ENCODE data around the gene HOXA7. TPM values are rescaled to one million over a fixed set of nuclear protein-coding genes. Genes with fewer than 3 reads are reported as not detected.

HOXA7 gene
- total RNA-seq, 2 experiments from 2014 or later: not detected

- intact Hi-C loops (cut with micrococcal nuclease): no loop called here
- Mint-ChIP-seq H3K27ac (no peak within 1 kb of the TSS), H3K4me3 (peak within 1 kb of the TSS; percentile 60), H3K9me3 (no peaks in the 10 kb centered on the region), H3K36me3 (ENCODE audit: low read depth) (peaks cover 3% of the 10 kb centered on the region), H3K4me1 (ENCODE audit: low read depth) (peaks cover 14% of the 10 kb centered on the region), H3K27me3 (peaks cover 29% of the 10 kb centered on the region)
- ChIA-PET CTCF (interaction anchor here (1.2 to 1.4 kb wide), 2 partner anchors 13 to 20 kb away, joined by 3 to 5 read pairs; partner anchors contain the start of gene HOXA5), POLR2A (no interaction called here)
- no peak for TF ChIP-seq CTCF (IDR thresholded peaks at IDR 0.05)
- ATAC-seq (peak; percentile 89), DNase-seq (peak; percentile 69)
Observed at GRCh38 chr7:27130540-27131389, 25.7 kb downstream of the HOXA7 start, which contains the start of gene HOXA4. Gene HOXA4 (minus strand): TSS chr7:27130757. CDS start chr7:27130733, 24 bp downstream.

- CTCF ChIA-PET: interaction anchor here (1.4 kb wide), 1 partner anchor 14 kb away, joined by 5 read pairs; the partner anchor contains the start of gene HOXA5
- TF ChIP-seq CTCF (IDR thresholded peaks at IDR 0.05): no peak
- ATAC-seq (peak; percentile 15), DNase-seq (no peak)
- POLR2A ChIA-PET: no interaction called here
- no peaks in the 10 kb centered on the region for H3K9me3 Mint-ChIP-seq
- H3K36me3 Mint-ChIP-seq (ENCODE audit: low read depth): peaks cover 3% of the 10 kb centered on the region
- no peak overlapping the region for H3K27ac Mint-ChIP-seq
- H3K4me3 Mint-ChIP-seq: no peak overlapping the region
- peaks cover 29% of the 10 kb centered on the region for H3K27me3 Mint-ChIP-seq
- H3K4me1 Mint-ChIP-seq (ENCODE audit: low read depth): peaks cover 12% of the 10 kb centered on the region
- intact Hi-C loops (cut with micrococcal nuclease): no loop called here
Observed at GRCh38 chr7:27129729-27130539, 26.5 kb downstream of the HOXA7 start.

GRCh38 chr7:27128776-27129728 lies 27.4 kb downstream of the HOXA7 start:
- POLR2A ChIA-PET: no interaction called here
- intact Hi-C loops (cut with micrococcal nuclease): no loop called here
- no peaks in the 10 kb centered on the region for H3K9me3 Mint-ChIP-seq
- TF ChIP-seq CTCF (IDR thresholded peaks at IDR 0.05): no peak
- H3K4me3 Mint-ChIP-seq: no peak overlapping the region
- no peak for ATAC-seq
- CTCF ChIA-PET: interaction anchor here (1.1 to 1.9 kb wide), 3 partner anchors 21 to 50 kb away, joined by 3 to 5 read pairs (median 3); no protein-coding TSS in a partner anchor
- H3K27ac Mint-ChIP-seq: no peak overlapping the region
- DNase-seq: no peak
- H3K27me3 Mint-ChIP-seq: peaks cover 26% of the 10 kb centered on the region
- peaks cover 3% of the 10 kb centered on the region for H3K36me3 Mint-ChIP-seq (ENCODE audit: low read depth)
- peaks cover 3% of the 10 kb centered on the region for H3K4me1 Mint-ChIP-seq (ENCODE audit: low read depth)

GRCh38 chr7:27128034-27128433 lies 28.4 kb downstream of the HOXA7 start:
- no peak for TF ChIP-seq CTCF (IDR thresholded peaks at IDR 0.05)
- ATAC-seq (no peak), DNase-seq (no peak)
- Mint-ChIP-seq H3K4me1 (ENCODE audit: low read depth) (no peaks in the 10 kb centered on the region), H3K4me3 (no peak overlapping the region), H3K36me3 (ENCODE audit: low read depth) (peaks cover 3% of the 10 kb centered on the region), H3K27ac (no peak overlapping the region), H3K9me3 (no peaks in the 10 kb centered on the region), H3K27me3 (peaks cover 23% of the 10 kb centered on the region)
- intact Hi-C loops (cut with micrococcal nuclease): no loop called here
- ChIA-PET POLR2A (no interaction called here), CTCF (interaction anchor here (1.1 to 1.9 kb wide), 3 partner anchors 22 to 51 kb away, joined by 3 to 5 read pairs (median 3); no protein-coding TSS in a partner anchor)

Measured in activated CD8-positive, alpha-beta T cell treated with anti-CD3 and anti-CD28 coated beads for 36 hours (primary cell).